ENCODE data around the gene DPH2.

- TF ChIP-seq, protein P1, sequence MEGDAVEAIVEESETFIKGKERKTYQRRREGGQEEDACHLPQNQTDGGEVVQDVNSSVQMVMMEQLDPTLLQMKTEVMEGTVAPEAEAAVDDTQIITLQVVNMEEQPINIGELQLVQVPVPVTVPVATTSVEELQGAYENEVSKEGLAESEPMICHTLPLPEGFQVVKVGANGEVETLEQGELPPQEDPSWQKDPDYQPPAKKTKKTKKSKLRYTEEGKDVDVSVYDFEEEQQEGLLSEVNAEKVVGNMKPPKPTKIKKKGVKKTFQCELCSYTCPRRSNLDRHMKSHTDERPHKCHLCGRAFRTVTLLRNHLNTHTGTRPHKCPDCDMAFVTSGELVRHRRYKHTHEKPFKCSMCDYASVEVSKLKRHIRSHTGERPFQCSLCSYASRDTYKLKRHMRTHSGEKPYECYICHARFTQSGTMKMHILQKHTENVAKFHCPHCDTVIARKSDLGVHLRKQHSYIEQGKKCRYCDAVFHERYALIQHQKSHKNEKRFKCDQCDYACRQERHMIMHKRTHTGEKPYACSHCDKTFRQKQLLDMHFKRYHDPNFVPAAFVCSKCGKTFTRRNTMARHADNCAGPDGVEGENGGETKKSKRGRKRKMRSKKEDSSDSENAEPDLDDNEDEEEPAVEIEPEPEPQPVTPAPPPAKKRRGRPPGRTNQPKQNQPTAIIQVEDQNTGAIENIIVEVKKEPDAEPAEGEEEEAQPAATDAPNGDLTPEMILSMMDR (IDR thresholded peaks at IDR 0.05; ENCODE audit: borderline replicate concordance, extremely low read depth, low read length, poor library complexity, severe bottlenecking), result no peak
- no peak for TF ChIP-seq EZH2 (IDR thresholded peaks at IDR 0.05; ENCODE audit: borderline replicate concordance, low read depth, low read length, severe bottlenecking)
Observed at GRCh38 chr1:44000122-44000665, 30.4 kb downstream of the DPH2 start.

Measured in DND-41 (cell line).